Measurements from ENCODE around the gene TCFL5.

The TCFL5 gene

DNA sequence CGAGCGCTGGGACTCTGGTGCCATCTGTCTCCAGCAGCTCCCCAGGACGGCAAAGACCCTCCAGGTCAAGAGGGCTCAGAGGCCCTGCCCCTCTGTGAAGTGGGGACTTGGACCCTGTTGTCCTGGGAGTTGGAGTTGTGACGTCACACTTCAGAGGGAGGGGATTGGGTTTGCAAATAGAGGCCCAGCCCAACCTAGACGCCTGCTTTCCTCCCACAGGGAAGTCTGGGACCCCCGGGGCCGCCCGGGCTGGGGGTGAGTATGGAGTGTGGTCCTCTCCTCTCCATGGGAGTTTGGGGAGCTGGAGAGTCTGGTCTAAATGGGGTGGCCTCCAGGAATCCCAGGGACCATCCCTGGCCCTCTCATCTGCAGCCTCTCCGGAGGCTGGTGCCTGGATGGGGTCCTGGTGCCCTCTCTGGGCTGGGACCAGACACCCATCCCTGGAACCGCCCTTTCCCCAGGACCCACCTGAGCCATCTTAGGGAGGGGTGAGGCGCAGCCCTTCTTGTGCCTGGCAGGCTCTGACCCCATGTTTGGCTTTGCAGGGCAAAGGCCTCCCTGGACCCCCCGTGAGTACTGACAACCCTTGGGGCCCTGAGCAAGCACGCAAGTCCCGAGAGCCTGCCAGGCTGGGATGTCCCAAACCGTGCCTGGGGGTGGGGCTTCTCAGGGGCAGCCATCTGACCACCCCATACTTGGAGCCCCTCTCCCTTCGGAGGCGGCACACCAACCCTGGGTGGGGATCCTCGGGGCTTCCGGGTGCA lies 40.5 kb downstream of the TCFL5 start:
- no peak for DNase-seq

DNA sequence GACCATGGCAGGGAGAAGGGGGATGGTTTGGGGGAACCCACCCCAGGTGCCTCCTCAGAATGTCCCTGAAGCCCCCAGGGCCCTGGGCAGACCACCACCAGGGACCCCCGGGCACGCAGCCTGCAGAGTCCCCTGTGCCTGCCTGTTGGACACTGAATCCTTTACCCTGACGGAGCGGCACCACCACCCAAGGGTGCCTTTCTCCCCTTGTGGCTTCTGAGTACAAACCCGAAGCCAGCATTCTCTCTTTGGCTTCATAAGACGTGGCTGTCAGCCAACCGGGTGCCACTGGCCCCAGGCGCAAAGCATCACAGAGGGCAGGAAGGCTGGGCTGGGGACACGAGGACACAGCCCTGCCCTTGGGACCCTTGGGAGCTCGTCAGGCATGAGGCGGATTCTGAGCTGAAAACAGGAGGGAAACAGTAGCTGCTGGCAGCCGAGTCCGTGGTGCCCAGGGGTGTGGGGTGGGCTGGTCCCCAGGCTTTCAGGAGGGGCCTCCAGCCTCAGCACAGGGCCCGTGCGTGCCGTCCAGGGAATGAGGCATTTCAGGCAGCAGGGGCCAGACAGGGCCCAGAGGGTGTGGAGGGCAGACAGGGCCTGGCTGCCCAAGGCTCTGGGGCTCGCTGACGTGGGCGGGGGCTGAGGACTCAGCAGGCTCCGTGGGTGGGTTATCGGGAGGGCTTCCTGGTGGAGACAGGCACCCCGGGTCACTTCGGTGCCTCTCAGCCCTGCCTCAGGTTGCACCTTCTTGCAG lies 41.2 kb downstream of the TCFL5 start:
- DNase-seq, result no peak

DNA sequence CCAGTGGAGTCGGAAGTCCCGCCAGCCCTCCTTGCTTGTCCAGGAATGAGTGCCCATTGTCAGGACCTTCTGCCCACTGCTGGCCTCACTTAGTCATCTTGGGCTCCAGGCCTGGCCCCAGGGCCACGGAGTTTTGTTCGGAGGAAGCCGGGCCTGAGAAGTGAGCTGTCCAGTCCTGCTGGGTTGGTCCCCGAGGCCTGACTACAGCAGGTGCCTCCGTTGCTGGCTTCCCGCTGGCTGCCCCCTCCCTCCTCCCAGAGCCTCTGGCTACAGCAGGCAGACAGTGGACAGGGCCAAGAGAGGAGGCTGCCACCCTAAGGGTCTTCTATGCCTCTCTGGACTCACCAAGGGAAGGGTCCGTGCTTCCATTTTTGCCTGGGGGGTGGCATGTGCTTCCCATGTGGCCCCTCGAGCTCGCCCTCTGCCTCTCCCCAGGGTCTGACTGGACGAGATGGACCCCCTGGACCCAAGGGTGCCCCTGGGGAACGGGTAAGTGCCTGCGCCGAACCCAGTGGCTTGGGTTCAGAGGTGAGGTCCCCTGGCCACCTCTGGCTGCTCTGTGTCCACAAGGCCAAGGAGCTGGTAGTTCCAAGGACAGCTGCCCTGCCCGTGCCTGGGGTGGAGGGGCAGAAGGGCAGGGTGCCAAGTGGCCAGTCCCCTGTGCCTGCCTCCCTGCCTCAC lies 42.0 kb downstream of the TCFL5 start:
- no peak for DNase-seq

- DNase-seq, result peak; percentile 35
These were observed 42.8 kb downstream of the TCFL5 start for GRCh38 chr20:62818592-62819493.

GRCh38 chr20:62817975-62818591 lies 43.5 kb downstream of the TCFL5 start:
- no peak for DNase-seq

DNA sequence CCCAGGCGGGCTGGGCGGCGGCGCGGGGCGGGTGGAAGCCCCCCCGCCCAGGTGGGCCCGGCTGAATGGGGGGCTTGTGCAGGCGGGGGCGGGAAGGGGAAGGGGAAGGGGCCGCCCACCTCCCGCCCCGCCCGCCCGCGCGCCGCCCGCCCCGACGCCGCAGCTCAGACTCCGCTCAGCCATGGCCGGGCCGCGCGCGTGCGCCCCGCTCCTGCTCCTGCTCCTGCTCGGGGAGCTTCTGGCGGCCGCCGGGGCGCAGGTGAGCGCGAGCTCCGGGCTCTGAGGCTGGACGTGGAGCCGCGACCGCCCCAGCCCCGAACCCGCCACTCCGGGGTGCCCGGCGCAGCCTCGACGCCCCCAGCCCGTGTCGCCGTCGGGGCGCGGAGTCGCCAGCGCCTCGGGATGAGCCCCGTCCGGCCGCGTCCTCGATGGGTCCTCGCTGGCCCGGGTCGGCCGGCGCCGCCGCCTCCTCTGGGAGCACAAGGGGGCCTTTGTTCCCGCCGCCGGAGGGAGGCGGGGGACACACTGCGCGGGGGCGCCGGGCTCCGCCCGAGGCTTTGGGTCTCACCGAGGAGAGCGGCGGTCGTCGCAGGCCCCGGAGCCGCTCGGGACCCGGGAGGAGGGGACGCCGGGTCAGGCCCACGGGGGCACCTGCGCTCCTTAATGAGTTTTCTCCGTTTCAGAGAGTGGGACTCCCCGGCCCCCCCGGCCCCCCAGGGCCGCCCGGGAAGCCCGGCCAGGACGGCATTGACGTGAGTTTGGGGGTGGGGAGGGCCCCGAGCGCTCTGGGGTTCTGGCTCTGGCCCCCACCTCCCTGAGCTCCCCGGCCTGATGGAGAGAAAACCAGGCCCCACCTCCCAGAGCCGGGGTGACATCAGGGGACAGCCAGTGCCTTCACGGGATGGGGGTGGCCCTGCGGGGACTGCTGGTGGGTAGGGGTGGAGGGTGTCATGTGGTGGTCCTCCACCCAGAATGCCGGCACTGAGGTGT lies 44.4 kb downstream of the TCFL5 start, which contains the start of gene COL9A3:
COL9A3 (plus strand) TSS at position 167 of the 990 bp plus-strand sequence; CDS start at position 182, 15 bp downstream.
- no peak for DNase-seq

DNA sequence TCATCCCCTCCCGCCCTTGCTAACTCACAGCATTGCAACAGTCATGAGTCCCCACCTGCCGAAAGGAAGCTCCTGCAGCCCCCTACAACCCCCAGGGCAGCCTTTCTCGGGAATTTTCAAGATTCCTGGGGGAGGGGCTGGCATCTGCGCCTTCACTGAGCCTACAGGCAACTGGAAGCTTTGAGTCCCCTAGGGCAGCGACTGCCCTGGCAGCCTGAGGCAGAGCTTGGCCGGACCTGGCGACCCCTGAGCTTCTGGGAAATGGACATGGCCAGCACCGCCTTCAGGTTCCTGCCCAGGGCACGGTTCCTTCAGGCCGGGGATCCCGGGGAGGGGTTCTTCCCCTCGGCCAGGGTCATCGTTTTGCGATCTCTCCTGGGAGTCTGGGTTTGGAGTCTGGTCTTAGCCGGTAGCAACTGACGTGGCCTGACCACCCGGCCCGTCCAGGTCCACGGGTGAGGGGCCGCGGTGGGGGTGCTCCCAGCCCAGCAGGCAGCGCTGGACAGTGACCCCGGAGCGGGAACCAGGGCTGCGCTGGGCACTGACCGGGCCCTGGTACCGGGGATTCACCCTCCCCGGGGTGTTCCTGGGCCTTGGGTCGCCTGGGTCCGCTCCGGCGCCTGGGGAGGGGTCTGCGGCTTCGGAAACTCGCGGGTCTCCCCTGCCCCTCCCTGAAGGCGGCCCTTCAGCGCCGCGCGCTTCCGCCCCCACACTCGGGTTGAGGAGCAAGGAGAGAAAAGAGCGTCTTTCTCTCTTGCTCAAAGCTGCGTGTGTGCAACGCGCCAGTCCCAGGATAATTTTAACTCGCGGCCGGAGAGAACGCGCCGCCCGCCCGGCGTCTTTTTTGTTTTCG lies 45.4 kb downstream of the TCFL5 start:
- DNase-seq, result no peak

DNA sequence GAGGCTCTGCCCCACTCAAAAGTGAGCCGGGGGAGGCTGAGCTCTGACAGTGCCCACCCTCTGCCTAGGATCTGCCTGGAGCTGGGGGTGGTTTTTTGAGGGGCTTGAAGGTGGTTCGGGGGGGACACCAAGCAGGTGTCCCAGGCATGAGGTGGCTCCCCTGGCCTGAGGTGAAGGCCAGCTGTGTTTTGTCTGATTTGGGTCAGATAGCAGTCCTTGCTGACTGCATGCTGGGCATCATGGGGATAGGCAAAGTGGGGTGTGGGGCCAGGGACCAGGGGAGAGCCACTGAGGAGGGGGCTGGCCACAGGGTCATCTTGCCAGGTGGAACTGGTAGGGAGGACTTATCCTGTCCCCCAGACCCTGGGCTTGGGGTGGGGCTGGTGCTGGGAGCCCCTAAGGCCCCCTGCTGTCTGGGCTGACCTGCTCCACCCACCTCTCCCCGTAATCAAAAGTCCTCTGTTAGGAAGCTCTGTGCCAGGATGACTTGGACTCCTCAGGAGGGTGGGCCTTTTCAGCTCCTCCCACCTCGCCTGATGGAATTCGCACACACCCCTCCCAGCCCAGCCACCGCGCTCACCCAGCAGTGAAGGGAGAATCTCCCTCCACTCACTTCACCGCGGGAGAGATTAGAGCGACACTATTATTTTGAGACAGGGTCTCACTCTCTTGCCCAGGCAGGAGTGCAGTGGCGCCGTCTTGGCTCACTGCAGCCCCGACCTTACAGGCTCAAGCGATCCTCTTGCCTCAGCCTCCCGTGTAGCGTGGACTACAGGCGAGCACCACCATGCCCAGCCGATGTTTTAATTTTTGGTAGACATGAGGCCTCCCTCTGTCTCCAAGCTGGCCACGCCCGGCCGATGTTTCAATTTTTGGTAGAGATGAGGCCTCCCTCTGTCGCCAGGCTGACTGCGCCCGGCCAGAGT lies 46.3 kb downstream of the TCFL5 start:
- DNase-seq, result no peak

DNA sequence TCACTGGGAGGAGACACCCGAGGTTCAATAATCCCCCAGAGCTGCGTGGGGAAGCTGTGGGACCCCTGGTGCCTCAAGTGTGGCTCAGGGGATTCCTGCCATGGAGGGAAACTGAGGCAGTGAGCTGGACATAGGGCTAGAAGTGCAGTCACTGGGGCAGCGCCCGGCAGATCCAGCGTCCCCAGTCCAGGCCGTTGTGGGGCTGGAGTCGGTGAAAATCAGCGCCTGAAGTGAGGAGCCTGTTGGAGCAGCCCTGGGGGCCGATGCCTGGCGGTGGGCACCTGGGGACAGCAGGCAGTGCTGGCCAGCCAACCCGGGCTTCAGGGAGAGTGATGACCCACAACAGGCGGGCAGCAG lies 46.9 kb downstream of the TCFL5 start:
- DNase-seq, result no peak

- no peak for DNase-seq
These were observed 47.4 kb downstream of the TCFL5 start for GRCh38 chr20:62814060-62814708.

- DNase-seq, result no peak
These were observed 48.0 kb downstream of the TCFL5 start for GRCh38 chr20:62813588-62813987.

- DNase-seq, result no peak
These were observed 48.8 kb downstream of the TCFL5 start for GRCh38 chr20:62812907-62813200.

- DNase-seq, result no peak
These were observed 49.3 kb downstream of the TCFL5 start for GRCh38 chr20:62812181-62812906.

DNA sequence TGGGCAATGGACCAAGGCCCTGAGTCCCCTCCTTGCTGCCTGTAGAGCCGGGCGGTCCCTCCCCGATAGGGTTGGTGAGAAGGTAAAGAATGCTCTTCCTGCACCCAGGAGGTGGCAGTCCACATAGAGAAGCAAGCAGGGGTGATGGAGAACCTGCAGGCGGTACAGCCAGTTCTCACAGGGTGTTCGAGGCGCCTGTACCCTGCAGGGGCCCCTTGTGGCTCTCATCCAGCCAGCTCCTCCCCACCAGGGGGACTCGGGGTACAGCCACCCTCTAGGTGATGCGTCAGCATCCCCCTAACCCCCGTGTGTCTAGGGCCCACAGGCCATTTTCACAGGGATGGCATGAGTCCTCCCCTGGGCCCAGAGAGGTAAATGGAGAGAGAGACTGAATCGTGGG lies 49.9 kb downstream of the TCFL5 start:
- DNase-seq, result no peak

DNA sequence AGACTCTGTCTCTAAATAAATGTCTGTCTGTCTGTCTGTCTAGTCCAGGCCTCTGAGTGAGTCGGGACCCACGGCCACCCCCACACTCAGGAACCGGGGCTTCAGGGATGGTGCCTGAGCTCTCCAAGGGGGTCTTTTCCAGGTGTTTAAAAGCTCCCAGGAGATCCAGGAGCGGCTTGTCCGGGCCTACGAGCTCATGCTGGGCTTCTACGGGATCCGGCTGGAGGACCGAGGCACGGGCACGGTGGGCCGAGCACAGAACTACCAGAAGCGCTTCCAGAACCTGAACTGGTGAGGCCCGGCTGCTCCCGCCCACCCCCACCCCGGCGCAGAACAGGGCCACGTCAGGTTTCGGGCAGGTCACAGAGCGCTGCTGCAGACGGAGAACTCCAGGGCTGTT lies 50.3 kb downstream of the TCFL5 start:
- DNase-seq, result no peak

GRCh38 chr20:62809530-62810428 lies 51.8 kb downstream of the TCFL5 start:
- no peak for DNase-seq
